Neural cell (in vitro differentiated cells): ENCODE measurements around the gene COL23A1. TPM values are rescaled to one million over a fixed set of nuclear protein-coding genes. Genes with fewer than 3 reads are reported as not detected.

Experiments
- H2AFZ ChIP-seq: fragments of 200-600, 300-800 bp; sonication (generic), shearing (Covaris generic); 2 replicates; pipeline ENCODE4 v1.6.0; 2014; ENCODE audit warnings: low read depth, mild to moderate bottlenecking, antibody characterized with exemption, low read length, moderate library complexity
- H3F3A ChIP-seq: fragments of 200-600 bp; shearing (Covaris generic); 2 replicates; pipeline ENCODE4 v1.6.1; 2016; ENCODE audit warnings: mild to moderate bottlenecking, moderate library complexity, mixed read lengths, antibody characterized with exemption, low read length; ENCODE audit not compliant: insufficient read depth, poor library complexity, severe bottlenecking
- H3K27ac ChIP-seq: fragments of 200-600, 300-800 bp; sonication (generic), shearing (Covaris generic); 2 replicates; pipeline ENCODE4 v1.5.1; 2014; ENCODE audit warnings: mild to moderate bottlenecking, low read length, moderate library complexity
- H3K27me3 ChIP-seq: fragments of 300-800, 200-600 bp; sonication (generic), shearing (Covaris generic); 2 replicates; pipeline ENCODE4 v1.6.0; 2014; ENCODE audit warnings: mild to moderate bottlenecking, low read depth, low read length, moderate library complexity; ENCODE audit not compliant: insufficient read depth
- H3K36me3 ChIP-seq: fragments of 300-800, 200-600 bp; sonication (generic), shearing (Covaris generic); 2 replicates; pipeline ENCODE4 v1.5.1; 2014; ENCODE audit warnings: mild to moderate bottlenecking, antibody characterized with exemption, low read length, moderate library complexity; ENCODE audit not compliant: insufficient read depth
- H3K4me2 ChIP-seq: fragments of 300-800, 200-600 bp; sonication (generic), shearing (Covaris generic); 2 replicates; pipeline ENCODE4 v1.6.0; 2014; ENCODE audit warnings: mild to moderate bottlenecking, low read length
- H3K4me3 ChIP-seq: fragments of 300-800, 200-600 bp; sonication (generic), shearing (Covaris generic); 2 replicates; pipeline ENCODE4 v1.5.1; 2014; ENCODE audit warnings: mild to moderate bottlenecking, low read length, moderate library complexity
- H3K79me2 ChIP-seq: fragments of 200-600 bp; shearing (Covaris generic); replicated peaks from 2 replicates; pipeline ENCODE4 v1.6.0; 2014; ENCODE audit warnings: mild to moderate bottlenecking, low read length, moderate library complexity; ENCODE audit not compliant: insufficient read depth
- H3K9ac ChIP-seq: fragments of 300-800, 200-600 bp; sonication (generic), shearing (Covaris generic); 2 replicates; pipeline ENCODE4 v1.6.1; 2016; ENCODE audit warnings: mild to moderate bottlenecking, low read length, mixed read lengths
- H3K9me2 ChIP-seq: fragments of 200-600 bp; shearing (Covaris generic); 2 replicates; pipeline ENCODE4 v1.6.1; 2016; ENCODE audit warnings: mild to moderate bottlenecking, low read length, mixed read lengths; ENCODE audit not compliant: insufficient read depth
- H3K9me3 ChIP-seq: fragments of 200-600, 300-800 bp; sonication (generic), shearing (Covaris generic); 2 replicates; pipeline ENCODE4 v1.6.1; 2016; ENCODE audit warnings: mild to moderate bottlenecking, mixed run types, low read length, moderate library complexity, mixed read lengths
- H4K20me1 ChIP-seq: fragments of 200-600 bp; shearing (Covaris generic); 2 replicates; pipeline ENCODE4 v1.6.1; 2016; ENCODE audit warnings: mild to moderate bottlenecking, mixed run types; ENCODE audit not compliant: insufficient read depth
- CTCF ChIP-seq: fragments of 450-650 bp; IDR thresholded peaks from 2 replicates; pipeline ENCODE4 v1.5.1; 2014; ENCODE audit warnings: antibody characterized with exemption, mild to moderate bottlenecking, moderate library complexity; ENCODE audit not compliant: poor library complexity, severe bottlenecking
- EP300 ChIP-seq: fragments of 450-650 bp; conservative IDR thresholded peaks from 2 replicates; pipeline ENCODE4 v1.6.1; 2014; ENCODE audit warnings: antibody characterized with exemption, mild to moderate bottlenecking, moderate library complexity; ENCODE audit not compliant: poor library complexity, severe bottlenecking
- EZH2 ChIP-seq: fragments of 200-600, 300-800 bp; shearing (Covaris generic), sonication (generic); IDR thresholded peaks from 2 replicates; pipeline ENCODE4 v1.6.1; 2014; ENCODE audit warnings: antibody characterized with exemption, low read length, borderline replicate concordance, mild to moderate bottlenecking; ENCODE audit not compliant: insufficient read depth, poor library complexity, severe bottlenecking
- MXI1 ChIP-seq: fragments of 450-650 bp; conservative IDR thresholded peaks from 2 replicates; pipeline ENCODE4 v1.6.1; 2014; ENCODE audit warnings: antibody characterized with exemption, mild to moderate bottlenecking; ENCODE audit not compliant: poor library complexity, severe bottlenecking
- POLR2AphosphoS5 ChIP-seq: IDR thresholded peaks from 2 replicates; pipeline ENCODE4 v1.6.1; 2012
- RAD21 ChIP-seq: fragments of 450-650 bp; conservative IDR thresholded peaks from 2 replicates; pipeline ENCODE4 v1.6.1; 2014; ENCODE audit warnings: antibody characterized with exemption, mild to moderate bottlenecking, moderate library complexity
- SMC3 ChIP-seq: fragments of 450-650 bp; conservative IDR thresholded peaks from 2 replicates; pipeline ENCODE4 v1.6.1; 2014; ENCODE audit warnings: antibody characterized with exemption, mild to moderate bottlenecking, moderate library complexity; ENCODE audit not compliant: poor library complexity
- TAF1 ChIP-seq: IDR thresholded peaks from 2 replicates; pipeline ENCODE4 v1.6.1; 2012; ENCODE audit warnings: low read depth
- polyA plus RNA-seq: library from polyadenylated mRNA; depleted of rRNA; stranded (reverse); fragments of >200 nt; gene quantifications from 2 replicates; pipeline ENCODE4 v1.2.3, GENCODE V29; 2014
- TF ChIP-seq, protein P1 (sequence below): IDR thresholded peaks from 2 replicates; pipeline ENCODE4 v1.6.1; 2012; ENCODE audit warnings: borderline replicate concordance

The COL23A1 gene
- polyA plus RNA-seq, 1 donor from 2014 or later: not detected

- Histone ChIP-seq H3K79me2 (no peaks in the 10 kb centered on the region), H3K9me3 (no peaks in the 10 kb centered on the region), H3F3A (no peaks in the 10 kb centered on the region), H3K4me3 (no peak overlapping the region), H2AFZ (no peak overlapping the region), H3K9me2 (no peaks in the 10 kb centered on the region), H3K4me2 (no peak overlapping the region), H3K9ac (no peak overlapping the region), H3K36me3 (no peaks in the 10 kb centered on the region), H3K27ac (no peak overlapping the region), H4K20me1 (no peaks in the 10 kb centered on the region), H3K27me3 (no peaks in the 10 kb centered on the region)
- no peak for TF ChIP-seq EZH2
- TF ChIP-seq EP300: no peak
Measured at GRCh38 chr5:178463321-178464155, 126.7 kb downstream of the COL23A1 start.

DNA sequence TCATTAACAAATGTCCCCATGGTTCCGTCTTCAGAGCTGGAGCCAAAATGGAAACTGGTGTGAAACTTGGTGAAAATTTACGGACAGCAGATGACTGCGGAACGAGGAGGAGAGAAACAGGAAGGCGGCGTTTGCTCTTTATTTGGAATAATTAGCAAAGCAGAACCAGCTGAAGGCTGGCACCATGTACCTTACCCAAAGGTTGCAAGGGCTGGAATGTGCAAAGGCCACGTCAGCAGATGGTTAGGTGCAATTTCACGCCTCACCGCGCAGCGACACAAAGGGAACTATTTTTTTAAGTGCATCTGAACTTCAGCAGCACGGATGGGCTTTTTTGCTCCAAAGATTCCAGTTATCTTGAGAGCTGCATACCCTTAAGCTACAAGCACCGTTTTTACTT is 127.4 kb downstream of the COL23A1 start:
- no peaks in the 10 kb centered on the region for H3K9me3 ChIP-seq
- H3K9me2 ChIP-seq: no peaks in the 10 kb centered on the region
- no peaks in the 10 kb centered on the region for H3K27me3 ChIP-seq
- H3K79me2 ChIP-seq: no peaks in the 10 kb centered on the region
- H3K4me3 ChIP-seq: no peak overlapping the region
- no peak overlapping the region for H3K9ac ChIP-seq
- H3K36me3 ChIP-seq: no peaks in the 10 kb centered on the region
- no peak overlapping the region for H3K27ac ChIP-seq
- no peak overlapping the region for H3K4me2 ChIP-seq
- TF ChIP-seq SMC3 (no peak), EZH2 (no peak), CTCF (no peak), RAD21 (no peak), TAF1 (no peak), MXI1 (no peak), EP300 (no peak), POLR2AphosphoS5 (no peak)
- TF ChIP-seq, protein P1, sequence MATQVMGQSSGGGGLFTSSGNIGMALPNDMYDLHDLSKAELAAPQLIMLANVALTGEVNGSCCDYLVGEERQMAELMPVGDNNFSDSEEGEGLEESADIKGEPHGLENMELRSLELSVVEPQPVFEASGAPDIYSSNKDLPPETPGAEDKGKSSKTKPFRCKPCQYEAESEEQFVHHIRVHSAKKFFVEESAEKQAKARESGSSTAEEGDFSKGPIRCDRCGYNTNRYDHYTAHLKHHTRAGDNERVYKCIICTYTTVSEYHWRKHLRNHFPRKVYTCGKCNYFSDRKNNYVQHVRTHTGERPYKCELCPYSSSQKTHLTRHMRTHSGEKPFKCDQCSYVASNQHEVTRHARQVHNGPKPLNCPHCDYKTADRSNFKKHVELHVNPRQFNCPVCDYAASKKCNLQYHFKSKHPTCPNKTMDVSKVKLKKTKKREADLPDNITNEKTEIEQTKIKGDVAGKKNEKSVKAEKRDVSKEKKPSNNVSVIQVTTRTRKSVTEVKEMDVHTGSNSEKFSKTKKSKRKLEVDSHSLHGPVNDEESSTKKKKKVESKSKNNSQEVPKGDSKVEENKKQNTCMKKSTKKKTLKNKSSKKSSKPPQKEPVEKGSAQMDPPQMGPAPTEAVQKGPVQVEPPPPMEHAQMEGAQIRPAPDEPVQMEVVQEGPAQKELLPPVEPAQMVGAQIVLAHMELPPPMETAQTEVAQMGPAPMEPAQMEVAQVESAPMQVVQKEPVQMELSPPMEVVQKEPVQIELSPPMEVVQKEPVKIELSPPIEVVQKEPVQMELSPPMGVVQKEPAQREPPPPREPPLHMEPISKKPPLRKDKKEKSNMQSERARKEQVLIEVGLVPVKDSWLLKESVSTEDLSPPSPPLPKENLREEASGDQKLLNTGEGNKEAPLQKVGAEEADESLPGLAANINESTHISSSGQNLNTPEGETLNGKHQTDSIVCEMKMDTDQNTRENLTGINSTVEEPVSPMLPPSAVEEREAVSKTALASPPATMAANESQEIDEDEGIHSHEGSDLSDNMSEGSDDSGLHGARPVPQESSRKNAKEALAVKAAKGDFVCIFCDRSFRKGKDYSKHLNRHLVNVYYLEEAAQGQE: no peak
- no peaks in the 10 kb centered on the region for H4K20me1 ChIP-seq
- no peaks in the 10 kb centered on the region for H3F3A ChIP-seq
- no peak overlapping the region for H2AFZ ChIP-seq
